Testis (tissue), 2 donors: ENCODE measurements around the gene ANXA2.

Experiments
- CTCF ChIP-seq, 3 experiments: fragments of 450-650 bp in 2 of 3; fragments of 200-600 bp in 1 of 3; sonication (generic) in 1 of 3; IDR thresholded peaks; one replicate each; pipeline ENCODE4 v1.5.1; 2016 to 2019; ENCODE audit warnings: antibody characterized with exemption in 3 of 3, mild to moderate bottlenecking in 2 of 3, moderate library complexity in 1 of 3
- POLR2A ChIP-seq: fragments of 450-650 bp; IDR thresholded peaks from one replicate; pipeline ENCODE4 v1.6.1; 2017; ENCODE audit warnings: antibody characterized with exemption, mild to moderate bottlenecking, moderate library complexity

- TF ChIP-seq POLR2A (no peak), CTCF (IDR thresholded peaks at IDR 0.05) (no peak)
Measured at GRCh38 chr15:60390871-60391501, 6.8 kb downstream of the ANXA2 start.
